ENCODE data around the gene NMNAT2. TPM values are rescaled to one million over a fixed set of nuclear protein-coding genes. Genes with fewer than 3 reads are reported as not detected.

The NMNAT2 gene
- total RNA-seq, 2 experiments from 2014 or later: not detected

- BruUV-seq (replicated peaks): no TSS peak
- ChIA-PET POLR2A (no interaction called here), CTCF (ENCODE audit: unreplicated experiment) (no interaction called here)
- Histone ChIP-seq H3K4me1 (ENCODE audit: insufficient read depth, low read length, poor library complexity, severe bottlenecking) (no peaks in the 10 kb centered on the region), H2AFZ (ENCODE audit: low read length) (no peak overlapping the region), H3K4me3 (ENCODE audit: low read depth, low read length, poor library complexity, severe bottlenecking) (no peak overlapping the region), H3K9me2 (ENCODE audit: insufficient read depth, low read length) (no peaks in the 10 kb centered on the region), H3K27ac (ENCODE audit: low read depth, low read length, poor library complexity, severe bottlenecking) (no peak overlapping the region), H3K4me2 (ENCODE audit: low read length) (no peak overlapping the region), H4K20me1 (ENCODE audit: insufficient read depth, low read length) (no peaks in the 10 kb centered on the region), H3K9me3 (ENCODE audit: low read length) (no peaks in the 10 kb centered on the region), H3K36me3 (ENCODE audit: insufficient read depth, low read length) (no peaks in the 10 kb centered on the region), H3K79me2 (ENCODE audit: insufficient read depth, low read depth, low read length) (no peaks in the 10 kb centered on the region)
- TF ChIP-seq EZH2phosphoT487 (IDR thresholded peaks at IDR 0.05; ENCODE audit: borderline replicate concordance, low read depth, low read length) (no peak), CTCF (conservative IDR thresholded peaks at IDR 0.05; ENCODE audit: low read length) (no peak)
- intact Hi-C loops (cut with micrococcal nuclease; ENCODE audit: unreplicated experiment): no loop called here
- DNase-seq (ENCODE audit: low spot score): no peak
Observed at GRCh38 chr1:183245357-183245756, 172.8 kb downstream of the NMNAT2 start.

- Histone ChIP-seq H3K9me3 (ENCODE audit: low read length) (no peaks in the 10 kb centered on the region), H4K20me1 (ENCODE audit: insufficient read depth, low read length) (no peaks in the 10 kb centered on the region), H3K36me3 (ENCODE audit: insufficient read depth, low read length) (no peaks in the 10 kb centered on the region), H3K27ac (ENCODE audit: low read depth, low read length, poor library complexity, severe bottlenecking) (no peak overlapping the region), H2AFZ (ENCODE audit: low read length) (no peak overlapping the region), H3K4me2 (ENCODE audit: low read length) (no peak overlapping the region), H3K4me1 (ENCODE audit: insufficient read depth, low read length, poor library complexity, severe bottlenecking) (no peaks in the 10 kb centered on the region), H3K4me3 (ENCODE audit: low read depth, low read length, poor library complexity, severe bottlenecking) (no peak overlapping the region), H3K9me2 (ENCODE audit: insufficient read depth, low read length) (no peaks in the 10 kb centered on the region), H3K79me2 (ENCODE audit: insufficient read depth, low read depth, low read length) (no peaks in the 10 kb centered on the region)
- no TSS peak for BruUV-seq (replicated peaks)
- DNase-seq (ENCODE audit: low spot score): no peak
- POLR2A ChIA-PET: no interaction called here
- TF ChIP-seq EZH2phosphoT487 (IDR thresholded peaks at IDR 0.05; ENCODE audit: borderline replicate concordance, low read depth, low read length) (no peak), CTCF (conservative IDR thresholded peaks at IDR 0.05; ENCODE audit: low read length) (no peak)
- CTCF ChIA-PET (ENCODE audit: unreplicated experiment): no interaction called here
- intact Hi-C loops (cut with micrococcal nuclease; ENCODE audit: unreplicated experiment): no loop called here
Observed at GRCh38 chr1:183244466-183244865, 173.7 kb downstream of the NMNAT2 start.

GRCh38 chr1:183243161-183244050 lies 174.8 kb downstream of the NMNAT2 start:
- ChIA-PET POLR2A (interaction anchor here (0.8 kb wide), 1 partner anchor 39 kb away, joined by 3 read pairs; no protein-coding TSS in a partner anchor), CTCF (ENCODE audit: unreplicated experiment) (no interaction called here)
- BruUV-seq (replicated peaks): no TSS peak
- TF ChIP-seq EZH2phosphoT487 (IDR thresholded peaks at IDR 0.05; ENCODE audit: borderline replicate concordance, low read depth, low read length) (no peak), CTCF (conservative IDR thresholded peaks at IDR 0.05; ENCODE audit: low read length) (no peak)
- no peaks in the 10 kb centered on the region for H3K79me2 ChIP-seq (ENCODE audit: insufficient read depth, low read depth, low read length)
- no peaks in the 10 kb centered on the region for H3K9me2 ChIP-seq (ENCODE audit: insufficient read depth, low read length)
- H3K4me3 ChIP-seq (ENCODE audit: low read depth, low read length, poor library complexity, severe bottlenecking): no peak overlapping the region
- no peaks in the 10 kb centered on the region for H3K4me1 ChIP-seq (ENCODE audit: insufficient read depth, low read length, poor library complexity, severe bottlenecking)
- no peak overlapping the region for H2AFZ ChIP-seq (ENCODE audit: low read length)
- DNase-seq (ENCODE audit: low spot score): no peak
- H3K36me3 ChIP-seq (ENCODE audit: insufficient read depth, low read length): no peaks in the 10 kb centered on the region
- no peak overlapping the region for H3K27ac ChIP-seq (ENCODE audit: low read depth, low read length, poor library complexity, severe bottlenecking)
- intact Hi-C loops (cut with micrococcal nuclease; ENCODE audit: unreplicated experiment): no loop called here
- no peaks in the 10 kb centered on the region for H3K9me3 ChIP-seq (ENCODE audit: low read length)
- H3K4me2 ChIP-seq (ENCODE audit: low read length): no peak overlapping the region
- no peaks in the 10 kb centered on the region for H4K20me1 ChIP-seq (ENCODE audit: insufficient read depth, low read length)

Measured in OCI-LY7 (cell line).